Forelimb muscle (tissue), 1 donor: ENCODE data around the gene IL26. TPM values are rescaled to one million over a fixed set of nuclear protein-coding genes. Genes with fewer than 3 reads are reported as not detected.
A peak's percentile ranks its signal among the peaks of the same experiment; 100 is the strongest.
"Not testable (repeated sequence)": the region's sequence is repeated elsewhere in the genome, so short reads cannot be mapped to it uniquely, and the experiment has no call there.

ENCODE experiments used
- DNase-seq: peaks from one replicate; pipeline ENCODE4 v3.0.0-alpha.2; 2013; ENCODE audit warnings: low read depth
- polyA plus RNA-seq: library from polyadenylated mRNA; unstranded; fragments of 120-200 nt; gene quantifications from one replicate; pipeline ENCODE4 v1.2.1, GENCODE V29; 2013; ENCODE audit not compliant: insufficient read length

Gene IL26
- polyA plus RNA-seq, 1 donor: not detected

DNA sequence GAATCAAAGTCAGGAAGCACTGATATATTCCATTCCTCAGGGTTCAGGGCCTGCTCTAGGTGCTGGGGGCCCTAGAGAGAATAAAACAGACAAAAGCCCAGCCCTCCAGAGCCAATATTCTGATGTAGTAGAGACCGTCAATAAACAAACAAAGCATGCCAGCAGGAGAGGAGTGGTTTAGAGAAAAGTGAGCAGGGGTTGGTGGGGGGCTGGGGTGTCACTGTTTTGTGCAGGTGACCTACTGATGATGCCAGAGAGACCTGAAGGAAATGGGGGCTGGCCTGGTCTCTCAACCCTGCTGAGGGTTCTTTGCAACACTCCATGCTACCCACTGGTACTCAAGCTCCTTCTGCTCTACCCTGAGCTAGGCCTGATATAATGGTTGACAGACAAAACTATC lies 26.5 kb downstream of the IL26 start:
- DNase-seq: no peak

- no peak for DNase-seq
Observed at GRCh38 chr12:68198507-68199086, 27.0 kb downstream of the IL26 start.

- no peak for DNase-seq
Observed at GRCh38 chr12:68190301-68190700, 35.3 kb downstream of the IL26 start.

GRCh38 chr12:68189821-68190242 lies 35.8 kb downstream of the IL26 start:
- DNase-seq: no peak

DNA sequence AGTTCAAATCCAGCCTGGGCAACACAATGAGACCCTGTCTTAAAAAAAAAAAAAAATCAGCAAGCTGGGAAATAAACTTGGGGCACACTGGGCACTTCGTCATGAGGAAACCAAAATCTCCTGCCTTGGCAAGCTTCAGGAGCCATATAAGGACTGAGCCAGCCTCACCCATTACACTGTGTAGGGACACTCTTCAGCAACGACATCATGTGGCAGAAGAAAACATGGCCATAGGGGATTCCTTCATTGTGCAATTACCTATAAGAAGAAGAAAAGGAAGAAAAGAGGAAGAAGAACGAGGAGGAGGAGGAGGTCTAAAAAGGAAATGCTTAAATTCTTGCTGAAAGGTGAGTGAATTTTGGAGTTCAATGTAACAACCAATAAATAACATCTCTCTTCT lies 40.0 kb downstream of the IL26 start:
- DNase-seq: no peak

GRCh38 chr12:68180792-68181744 lies 44.5 kb downstream of the IL26 start:
- peak; percentile 31 for DNase-seq

- no peak for DNase-seq
Observed at GRCh38 chr12:68178774-68179439, 46.7 kb downstream of the IL26 start.

- no peak for DNase-seq
Observed at GRCh38 chr12:68178184-68178583, 47.4 kb downstream of the IL26 start.

- DNase-seq: no peak
Observed at GRCh38 chr12:68177562-68177961, 48.0 kb downstream of the IL26 start.

- DNase-seq: no peak
Observed at GRCh38 chr12:68176257-68176656, 49.4 kb downstream of the IL26 start.

DNA sequence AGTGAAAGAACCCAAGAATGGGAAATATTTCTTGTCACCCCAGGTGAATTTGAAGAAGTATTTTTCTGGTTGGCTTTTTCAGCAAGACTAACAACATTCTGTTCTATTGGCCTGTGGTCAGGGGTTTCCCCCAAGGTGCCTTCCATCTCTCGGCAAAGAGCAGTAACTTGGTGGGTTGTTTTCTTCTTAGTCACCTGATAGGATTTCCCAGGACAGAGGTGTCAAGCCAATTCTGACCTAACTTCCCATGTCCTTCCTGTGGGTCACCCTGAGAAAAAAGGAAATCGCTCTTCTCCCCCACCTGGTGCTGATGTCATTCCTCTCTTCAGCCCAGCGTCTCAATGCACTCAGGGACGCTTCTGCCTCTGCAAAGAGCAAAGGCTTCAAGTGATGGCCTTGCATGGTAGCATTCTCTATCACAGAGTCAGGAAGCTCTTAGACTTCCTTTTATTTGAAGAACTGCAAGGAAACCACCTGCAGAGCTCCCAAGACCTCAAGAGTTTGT lies 50.0 kb downstream of the IL26 start:
- DNase-seq: no peak

DNA sequence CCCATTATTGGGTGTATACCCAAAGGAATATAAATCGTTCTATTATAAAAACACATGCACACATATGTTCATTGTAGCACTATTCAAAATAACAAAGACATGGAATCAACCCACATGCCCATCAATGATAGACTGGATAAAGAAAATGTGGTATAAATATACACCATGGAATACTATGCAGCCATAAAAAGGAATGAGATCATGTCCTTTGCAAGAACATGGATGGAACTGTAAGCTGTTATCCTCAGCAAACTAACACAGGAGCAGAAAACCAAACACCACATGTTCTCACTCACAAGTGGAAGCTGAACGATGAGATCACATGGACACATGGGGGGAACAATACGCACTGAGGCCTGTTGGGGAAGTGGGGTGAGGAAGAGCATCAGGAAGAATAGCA lies 50.8 kb downstream of the IL26 start:
- DNase-seq: not testable (repeated sequence)

- DNase-seq: no peak
Observed at GRCh38 chr12:68173792-68174191, 51.8 kb downstream of the IL26 start.

DNA sequence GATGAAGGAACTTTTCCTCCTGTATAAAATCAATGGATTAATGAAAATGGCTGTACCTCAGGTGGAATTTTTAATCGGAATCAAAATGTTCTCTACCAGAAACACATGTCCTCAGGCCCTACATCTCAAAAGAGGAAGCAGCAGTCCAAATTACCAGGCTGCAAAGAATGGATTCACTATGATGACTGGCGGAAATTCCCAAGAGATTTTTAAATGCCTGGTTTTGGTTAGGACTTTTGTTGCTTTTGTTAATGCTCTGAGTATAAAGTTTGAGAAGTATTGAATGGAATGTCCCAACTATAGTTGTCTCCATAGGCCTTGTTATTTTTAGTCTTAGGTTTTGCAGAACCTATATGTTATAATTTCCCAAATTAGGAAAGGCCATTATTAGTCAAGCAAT lies 54.9 kb downstream of the IL26 start:
- DNase-seq: no peak

DNA sequence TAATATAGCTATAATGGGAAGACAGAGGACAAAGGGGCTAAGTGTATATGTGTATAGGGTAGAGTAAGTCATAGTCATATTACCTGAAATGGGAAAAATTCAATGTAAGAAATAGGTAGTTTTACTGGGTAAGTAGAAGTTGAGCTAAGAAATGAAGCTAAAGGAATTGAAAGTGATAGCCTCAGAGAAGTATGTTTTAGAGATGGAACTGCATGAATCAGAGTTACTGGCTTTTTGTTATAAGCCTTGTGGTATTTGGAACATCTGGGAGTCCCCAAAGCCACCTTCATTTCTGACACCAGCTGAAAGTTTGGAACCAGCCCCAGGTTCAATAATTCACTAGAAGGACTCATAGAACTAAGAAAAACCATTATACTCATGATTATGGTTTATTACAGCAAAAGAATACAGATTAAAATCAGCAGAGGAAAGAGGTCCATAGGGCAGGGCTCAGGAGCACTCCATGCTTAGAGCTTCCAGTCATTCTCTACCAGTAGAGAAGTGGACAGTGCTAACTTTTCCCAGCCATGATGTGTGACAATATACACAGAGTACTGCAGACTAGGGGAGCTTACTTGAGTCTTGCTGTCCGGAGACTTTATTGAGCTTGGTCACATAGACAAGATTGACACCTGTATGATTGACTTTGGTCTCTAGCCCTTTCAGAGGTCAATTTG lies 56.3 kb downstream of the IL26 start:
- DNase-seq: no peak

- DNase-seq: no peak
Observed at GRCh38 chr12:68166317-68166831, 59.2 kb downstream of the IL26 start.

GRCh38 chr12:68163560-68164081 lies 62.0 kb downstream of the IL26 start:
- DNase-seq: no peak

DNA sequence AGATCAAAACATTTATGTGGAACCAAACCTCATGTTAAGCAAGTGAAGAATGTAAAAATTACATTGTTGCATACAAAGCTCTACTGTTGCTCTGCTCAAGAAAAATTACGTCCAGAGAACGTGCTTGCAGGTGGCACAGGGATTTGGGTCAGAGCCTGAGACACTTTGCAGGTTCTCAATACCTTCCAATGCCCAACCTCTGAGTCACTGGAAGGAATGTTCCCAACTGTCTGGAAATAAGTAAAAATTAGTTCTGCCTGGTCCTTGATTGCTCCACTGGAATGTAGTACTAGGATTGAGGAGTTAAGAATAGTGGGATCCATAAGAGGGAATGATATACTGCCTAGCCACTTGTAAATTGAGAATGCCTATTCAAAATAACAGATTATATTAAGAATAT lies 63.2 kb downstream of the IL26 start:
- DNase-seq: no peak

GRCh38 chr12:68159681-68160304 lies 65.8 kb downstream of the IL26 start, which contains the start of gene IFNG:
Gene IFNG (minus strand): TSS chr12:68159740. CDS start chr12:68159615, 125 bp downstream.
- DNase-seq: no peak

DNA sequence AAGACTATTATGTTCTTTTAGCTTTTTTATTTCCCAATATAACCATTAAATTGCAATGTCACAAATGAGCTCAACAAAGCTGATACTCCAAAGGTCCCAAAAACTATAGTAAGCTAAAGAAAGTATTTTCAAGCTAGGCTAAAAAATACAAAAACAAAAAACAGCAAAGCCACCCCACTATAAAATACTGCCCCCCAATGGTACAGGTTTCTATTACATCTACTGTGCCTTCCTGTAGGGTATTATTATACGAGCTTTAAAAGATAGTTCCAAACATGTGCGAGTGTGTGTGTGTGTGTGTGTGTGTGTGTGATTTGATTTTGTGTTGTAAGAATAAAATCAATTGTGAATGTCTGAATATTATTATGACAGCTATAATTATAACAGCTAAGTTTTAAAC lies 67.2 kb downstream of the IL26 start:
- no peak for DNase-seq

- DNase-seq: no peak
Observed at GRCh38 chr12:68157380-68157779, 68.2 kb downstream of the IL26 start.
